K562 (cell line): Measurements from ENCODE around the gene GLRX5. TPM values are rescaled to one million over a fixed set of nuclear protein-coding genes. Genes with fewer than 3 reads are reported as not detected.

Source experiments
- CTCF ChIP-seq, 3 experiments: IDR thresholded peaks in 2 of 3; conservative IDR thresholded peaks in 1 of 3; 2 replicates each; pipeline ENCODE4 v1.5.1; 2011 to 2012; ENCODE audit warnings: low read length in 3 of 3, mild to moderate bottlenecking in 3 of 3, control low read depth in 2 of 3, improper control_type of control experiment in 1 of 3, inconsistent platforms in 1 of 3, low read depth in 1 of 3, mixed read lengths in 1 of 3, moderate library complexity in 1 of 3; ENCODE audit not compliant: insufficient read depth in 2 of 3
- L3MBTL2 ChIP-seq: fragments of 450-650 bp; IDR thresholded peaks from 2 replicates; pipeline ENCODE4 v1.6.1; 2016; ENCODE audit warnings: mild to moderate bottlenecking, moderate library complexity
- MBD2 ChIP-seq: sonication (generic); IDR thresholded peaks from 2 replicates; pipeline ENCODE4 v1.6.1; 2016; ENCODE audit warnings: low read depth, borderline replicate concordance
- MGA ChIP-seq: fragments of 450-650 bp; IDR thresholded peaks from 2 replicates; pipeline ENCODE4 v1.6.1; 2016; ENCODE audit warnings: mild to moderate bottlenecking, moderate library complexity
- RBFOX2 ChIP-seq: fragments of 200-400 bp; formaldehyde crosslinking; IDR thresholded peaks from 2 replicates; pipeline ENCODE4 v1.6.1; 2017; ENCODE audit warnings: low read depth, mild to moderate bottlenecking, low read length, moderate library complexity
- TAF15 ChIP-seq: fragments of 200-400 bp; formaldehyde crosslinking; IDR thresholded peaks from 2 replicates; pipeline ENCODE4 v1.6.1; 2017; ENCODE audit warnings: mild to moderate bottlenecking, low read depth, low read length, moderate library complexity
- ZNF263 ChIP-seq: sonication (generic); formaldehyde crosslinking; IDR thresholded peaks from 2 replicates; pipeline ENCODE4 v1.8.0; 2022; ENCODE audit warnings: mild to moderate bottlenecking, missing genetic modification reagents, borderline replicate concordance
- ZNF311 ChIP-seq: fragments of 250-450 bp; sonication (Bioruptor Pico); IDR thresholded peaks from 2 replicates; pipeline ENCODE4 v1.4.0; 2020; ENCODE audit warnings: mild to moderate bottlenecking, moderate library complexity
- ZNF584 ChIP-seq: fragments of 200-800 bp; sonication (Bioruptor generic); IDR thresholded peaks from 2 replicates; pipeline ENCODE4 v1.6.1; 2016; ENCODE audit warnings: low read depth, mild to moderate bottlenecking, missing genetic modification characterization, missing compliant biosample characterization
- polyA plus RNA-seq, 8 experiments: library from polyadenylated mRNA; depleted of rRNA in 4 of 8; stranded (reverse) in 5 of 8; unstranded in 3 of 8; fragments of >200 nt; fragmentation: Nextera tagmentation in 2 of 8; fragmentation: Illumina TruSeq in 1 of 8; extraction: Ambion mirVana in 2 of 8; extraction: Trizol in 1 of 8; gene quantifications; 2 replicates each; pipeline versions ENCODE4 v1.2.1 to v1.2.3, GENCODE V29; 2011 to 2014; ENCODE audit warnings: inconsistent platforms in 1 of 8, missing spikeins in 1 of 8
- total RNA-seq, 7 experiments: library from RNA; depleted of rRNA in 6 of 7; stranded (reverse); fragments of >200 nt in 6 of 7; fragmentation: Illumina TruSeq in 2 of 7; extraction: Trizol in 2 of 7; gene quantifications; 2 replicates each; pipeline versions ENCODE4 v1.2.1 to v1.2.3, GENCODE V29; 2011 to 2021; ENCODE audit warnings: low replicate concordance in 1 of 7

GLRX5 gene
- total and polyA plus RNA-seq, 9 of the 15 experiments (the other 6 are each of a cell fraction or from before 2014, with no cell fraction given): 16.7 to 96.8 (median 66.8) TPM

- peak; percentile 20; the same call in 1 of the 2 replicates for TF ChIP-seq MGA
- TF ChIP-seq TAF15: no peak
- TF ChIP-seq ZNF311 (CRISPR knock-in tag): peak; percentile 69; the same call in 1 of the 2 replicates
- TF ChIP-seq L3MBTL2: 0 out of 2 replicates have a peak, but pooled peaks have one; percentile 38
- TF ChIP-seq CTCF (IDR thresholded peaks at IDR 0.05 in 2 of 3, conservative IDR thresholded peaks at IDR 0.05 in 1 of 3; ENCODE audit: insufficient read depth in 2 of 3, low read depth in 1 of 3, low read length in 3 of 3): peak; percentile 32 to 54 (median 41); a peak in 4 of 6 replicates
- peak; percentile 38; the same call in 1 of the 2 replicates for TF ChIP-seq ZNF584 (CRISPR knock-in tag)
- TF ChIP-seq ZNF263 (CRISPR knock-in tag): no peak
- TF ChIP-seq RBFOX2: peak; percentile 64
- no peak for TF ChIP-seq MBD2
Measured at GRCh38 chr14:95523815-95524448, 10.9 kb upstream of the GLRX5 start (continued).
